Heart left ventricle (tissue), 16 donors: ENCODE results near the gene SNAPIN. TPM values are rescaled to one million over a fixed set of nuclear protein-coding genes. Genes with fewer than 3 reads are reported as not detected.

Experiments
- ATAC-seq, 4 donors: fragments of 200-7000 bp; cut with Tn5 transposase; one replicate each; pipeline ENCODE4 v1.9.1; 2020 to 2022; ENCODE audit warnings: moderate library complexity in 4 of 4, mild to moderate bottlenecking in 3 of 4, moderate number of reproducible peaks in 1 of 4
- DNase-seq, 5 donors: peaks; one replicate each; pipeline ENCODE4 v3.0.0-alpha.2; 2020
- H3K27ac ChIP-seq, 12 donors: fragments of 200-600 bp; sonication (generic) in 4 of 12; one replicate each; pipeline versions ENCODE4 v1.5.0 to v1.8.0; 2016 to 2022; ENCODE audit warnings: mild to moderate bottlenecking in 2 of 12
- H3K27me3 ChIP-seq, 9 donors: fragments of 200-600 bp; sonication (generic) in 2 of 9; one replicate each; pipeline versions ENCODE4 v1.5.1 to v1.8.0; 2016 to 2022; ENCODE audit warnings: mild to moderate bottlenecking in 3 of 9
- H3K36me3 ChIP-seq, 9 donors: fragments of 200-600 bp; sonication (generic) in 2 of 9; one replicate each; pipeline versions ENCODE4 v1.5.0 to v1.8.0; 2018 to 2022; ENCODE audit warnings: mild to moderate bottlenecking in 2 of 9
- H3K4me1 ChIP-seq, 12 donors: fragments of 200-600 bp; sonication (generic) in 4 of 12; one replicate each; pipeline versions ENCODE4 v1.5.0 to v1.8.0; 2016 to 2022; ENCODE audit warnings: mild to moderate bottlenecking in 3 of 12
- H3K4me3 ChIP-seq, 12 donors: fragments of 200-600 bp; sonication (generic) in 4 of 12; one replicate each; pipeline versions ENCODE4 v1.5.0 to v1.8.0; 2017 to 2022; ENCODE audit warnings: mild to moderate bottlenecking in 9 of 12, moderate library complexity in 4 of 12
- H3K9me3 ChIP-seq, 12 donors: fragments of 200-600 bp; sonication (generic) in 4 of 12; one replicate each; pipeline versions ENCODE4 v1.5.0 to v1.8.0; 2016 to 2022; ENCODE audit warnings: mild to moderate bottlenecking in 1 of 12
- CTCF ChIP-seq, 12 donors: fragments of 200-600 bp; sonication (generic) in 4 of 12; IDR thresholded peaks; one replicate each; pipeline versions ENCODE4 v1.5.0 to v1.8.0; 2018 to 2022; ENCODE audit warnings: antibody characterized with exemption in 12 of 12, mild to moderate bottlenecking in 5 of 12
- POLR2A ChIP-seq, 2 donors: fragments of 450-650 bp; IDR thresholded peaks; one replicate each; pipeline ENCODE4 v1.6.1; 2017; ENCODE audit warnings: antibody characterized with exemption in 2 of 2, mild to moderate bottlenecking in 2 of 2, moderate library complexity in 2 of 2
- WGBS, 4 donors: extraction: QIAGEN DNeasy Blood & Tissue Kit in 2 of 4; methylation state at CpG; one replicate each; pipeline versions ENCODE4 v1.1.5 to v1.1.7; 2013 to 2018; 5-methylcytosine and 5-hydroxymethylcytosine counted together
- intact Hi-C, 10 donors: fragments of 100-400 bp; cut with DNase I; formaldehyde crosslinking; loops; one replicate each; pipeline versions ENCODE4 v1.11.1 to v1.14.2; 2022
- polyA plus RNA-seq, 2 donors: library from polyadenylated mRNA; stranded (reverse); fragments of 200-250 nt; gene quantifications; one replicate each; pipeline ENCODE4 v1.2.3, GENCODE V29; 2013
- total RNA-seq, 9 donors: library from RNA; depleted of rRNA in 2 of 9; stranded (reverse); fragments of >200 nt in 2 of 9; fragmentation: NEBNext Ultra II Directional in 3 of 9; extraction: Animal tissue kit (Norgen Biotek cat#: 25700) in 3 of 9; gene quantifications; one replicate each; pipeline versions ENCODE4 v1.1.0 to v1.2.4, GENCODE V29; 2016 to 2023
- donor health status: ischemic (EF 13 %, LVEDD 7.1; RV severe dilation, severe dysfunction).
- donor health status: healthy with polysubstance abuse.
- donor health status: DM: no; HTN: yes; CAD: no.
- donor health status: DM: no; HTN: no; CAD: no.
- donor health status: ischemic (EF 25% LVEDD 6.9; RV normal size, moderate dysfunction).
- donor health status: ischemic (EF 25% LVEDD 5.7; RV mildly dilated, moderate dysfunction).
- donor health status: healthy.
- donor health status: DM: yes; HTN: yes; CAD: no.
- donor health status: ischemic (EF 35%, LVEDD 5.7; RV mildly dilated, moderate dysfunction).
- donor health status: nonischemic (EF 11% LVEDD 7.7; RV severe dilation, severe dysfunction).
- donor health status: DM: yes; HTN: yes; CAD: no.
- donor health status: PGD.
- donor health status: ischemic (EF 29% LVEDD 5.4; RV normal size, mild dysfunction).
- donor health status: nonischemic (EF 23%, LVEDD 6.1; RV moderate dilation, normal function).

SNAPIN gene
- total and polyA plus RNA-seq, 11 donors, result 53.7 to 88.7 (median 67.9) TPM

GRCh38 chr1:153630384-153630783 lies 28.1 kb upstream of the SNAPIN start:
- no peak for ATAC-seq
- intact Hi-C loops, result loop anchor here in 4 of 10 donors (2.0 to 5.0 kb wide), 5 partner anchors 18 to 98 kb away; partner anchors contain the start of genes ILF2 (in 3 of the 4), INTS3 (in 1 of the 4) and S100A16 (in 1 of the 4)
- peak overlapping the region in 11 of 12 donors; percentile 11 to 97 (median 94) for H3K27ac ChIP-seq
- peak overlapping the region in 9 of 12 donors; percentile 25 to 87 (median 53) for H3K4me3 ChIP-seq
- peaks cover 0 to 4% (median under 1%) of the 10 kb centered on the region in 9 donors for H3K36me3 ChIP-seq
- no peaks in the 10 kb centered on the region for H3K9me3 ChIP-seq
- no peaks in the 10 kb centered on the region for H3K27me3 ChIP-seq
- H3K4me1 ChIP-seq, result peaks cover 4 to 74% (median 47%) of the 10 kb centered on the region in 12 donors
- no peak for TF ChIP-seq CTCF (IDR thresholded peaks at IDR 0.05)
- TF ChIP-seq POLR2A (IDR thresholded peaks at IDR 0.05), result no peak
- WGBS, 4 donors, result 59 to 79% (median 70%) methylated on average over 7 of the region's 7 CpGs
- no peak for DNase-seq

GRCh38 chr1:153631047-153632022 lies 27.2 kb upstream of the SNAPIN start:
- peaks cover 4 to 74% (median 47%) of the 10 kb centered on the region in 12 donors for H3K4me1 ChIP-seq

DNA sequence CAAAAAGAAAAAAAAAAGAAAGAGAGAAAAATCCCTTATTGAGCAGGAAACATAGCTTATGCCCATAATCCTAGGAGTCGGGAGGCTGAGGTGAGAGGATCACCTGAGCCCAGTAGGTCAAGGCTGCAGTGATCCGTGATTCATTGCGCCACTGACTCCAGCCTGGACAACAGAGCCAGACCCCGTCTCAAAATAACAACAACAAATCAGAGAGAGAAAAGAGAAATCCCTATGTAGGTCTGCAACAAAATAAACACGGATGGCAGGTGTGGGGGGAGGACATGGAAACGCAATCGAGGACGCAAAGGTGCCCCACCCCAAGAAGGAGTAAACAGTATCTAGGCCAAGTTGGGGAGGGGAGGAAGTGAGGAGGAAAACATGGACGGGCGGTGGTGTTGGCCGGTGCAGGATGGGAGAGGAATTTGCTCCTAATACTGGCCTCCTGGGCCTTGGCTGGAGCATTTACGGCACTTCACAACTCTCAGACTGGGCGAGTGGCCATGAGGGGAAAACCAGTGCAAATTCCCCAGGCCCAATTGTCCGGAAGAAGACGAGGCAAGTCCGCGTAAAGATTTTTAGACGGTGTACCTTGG lies 25.2 kb upstream of the SNAPIN start:
- Histone ChIP-seq H3K36me3 (peaks cover 0 to 28% (median 24%) of the 10 kb centered on the region in 9 donors), H3K27ac (peak overlapping the region; percentile 99 to 100 (median 100)), H3K4me1 (peaks cover 4 to 76% (median 48%) of the 10 kb centered on the region in 12 donors), H3K9me3 (no peaks in the 10 kb centered on the region), H3K4me3 (peak overlapping the region in 10 of 12 donors; percentile 74 to 99 (median 90)), H3K27me3 (no peaks in the 10 kb centered on the region)
- WGBS, 4 donors, result 35 to 50% (median 37%) methylated on average over 18 of the region's 18 CpGs
- DNase-seq (peak in 3 of 5 donors; percentile 50 to 82 (median 71)), ATAC-seq (peak; percentile 13 to 29 (median 22))
- intact Hi-C loops, result loop anchor here in 4 of 10 donors (5.0 kb wide), 4 partner anchors 34 to 101 kb away; partner anchors contain the start of genes ILF2 (in 3 of the 4) and INTS3 (in 1 of the 4)
- TF ChIP-seq POLR2A (IDR thresholded peaks at IDR 0.05) (no peak), CTCF (IDR thresholded peaks at IDR 0.05) (no peak)

More at GRCh38 chr1:153631047-153632022, 27.2 kb upstream of the SNAPIN start:
- H3K9me3 ChIP-seq, result no peaks in the 10 kb centered on the region
- H3K27ac ChIP-seq, result peak overlapping the region in 10 of 12 donors; percentile 11 to 97 (median 94)
- no peaks in the 10 kb centered on the region for H3K27me3 ChIP-seq
- DNase-seq, result no peak
- 73 to 81% (median 79%) methylated on average over 10 of the region's 10 CpGs for WGBS, 4 donors
- intact Hi-C loops, result loop anchor here in 4 of 10 donors (2.0 to 5.0 kb wide), 5 partner anchors 19 to 99 kb away; partner anchors contain the start of genes ILF2 (in 3 of the 4), INTS3 (in 1 of the 4) and S100A16 (in 1 of the 4)
- H3K36me3 ChIP-seq, result peaks cover 0 to 9% (median 4%) of the 10 kb centered on the region in 9 donors
- TF ChIP-seq CTCF (IDR thresholded peaks at IDR 0.05), result no peak
- no peak for TF ChIP-seq POLR2A (IDR thresholded peaks at IDR 0.05)
- no peak for ATAC-seq
- peak overlapping the region in 6 of 12 donors; percentile 37 to 87 (median 54) for H3K4me3 ChIP-seq
